Mesothelial cell of epicardium (in vitro differentiated cells): ENCODE results near the gene TOR4A. TPM values are rescaled to one million over a fixed set of nuclear protein-coding genes. Genes with fewer than 3 reads are reported as not detected.

ENCODE experiments used
- DNase-seq, 2 experiments: peaks; one replicate each; pipeline ENCODE4 v3.0.0; 2021; ENCODE audit warnings: low spot score in 2 of 2; ENCODE audit not compliant: unreplicated experiment in 2 of 2
- H3K27ac Mint-ChIP-seq: 2 replicates; pipeline ENCODE4 v1.8.0; 2021; ENCODE audit warnings: mixed read lengths
- H3K27me3 Mint-ChIP-seq: 2 replicates; pipeline ENCODE4 v1.8.0; 2021; ENCODE audit warnings: low read depth, mixed read lengths
- H3K36me3 Mint-ChIP-seq: 2 replicates; pipeline ENCODE4 v1.8.0; 2021; ENCODE audit warnings: mixed read lengths
- H3K4me1 Mint-ChIP-seq: 2 replicates; pipeline ENCODE4 v1.8.0; 2021; ENCODE audit warnings: mixed read lengths
- H3K4me3 Mint-ChIP-seq: 2 replicates; pipeline ENCODE4 v1.8.0; 2021; ENCODE audit warnings: mild to moderate bottlenecking, moderate library complexity, mixed read lengths
- H3K9me3 Mint-ChIP-seq: 2 replicates; pipeline ENCODE4 v1.8.0; 2021; ENCODE audit warnings: mixed read lengths
- total RNA-seq: library from RNA; stranded (reverse); gene quantifications from 3 replicates; pipeline ENCODE4 v1.2.1, GENCODE V29; 2021
- TF ChIP-seq, protein P1 (sequence below): fragments of 200-600 bp; sonication (generic); IDR thresholded peaks from one replicate; pipeline ENCODE4 v1.5.0; 2021; ENCODE audit warnings: antibody characterized with exemption; ENCODE audit not compliant: unreplicated experiment

The TOR4A gene
- total RNA-seq, 1 donor from 2014 or later, result 6.5 TPM

DNA sequence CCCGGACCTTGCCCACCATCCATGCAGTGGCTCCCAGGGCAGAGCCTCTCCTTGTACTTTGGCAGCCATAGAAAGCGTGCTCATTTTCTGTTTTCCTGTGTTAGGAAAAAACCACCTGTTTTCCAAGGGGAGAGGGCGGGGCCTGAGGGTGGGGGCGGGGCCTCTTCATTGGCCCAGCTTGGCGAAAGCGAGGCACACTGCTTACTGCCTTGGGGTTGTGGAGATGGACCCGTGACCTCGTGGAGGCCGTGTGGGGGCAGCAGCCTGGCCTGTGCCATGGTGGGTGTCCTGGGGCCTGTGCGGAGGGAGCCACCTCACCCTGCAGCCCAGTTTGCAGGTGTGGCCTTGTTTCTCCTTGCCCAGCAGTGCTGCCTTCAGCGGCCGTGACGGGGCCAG, 4.4 kb upstream of the TOR4A start:
- DNase-seq, result no peak
- peaks cover 12% of the 10 kb centered on the region for H3K36me3 Mint-ChIP-seq
- H3K4me1 Mint-ChIP-seq, result peaks cover 24% of the 10 kb centered on the region
- TF ChIP-seq, protein P1, sequence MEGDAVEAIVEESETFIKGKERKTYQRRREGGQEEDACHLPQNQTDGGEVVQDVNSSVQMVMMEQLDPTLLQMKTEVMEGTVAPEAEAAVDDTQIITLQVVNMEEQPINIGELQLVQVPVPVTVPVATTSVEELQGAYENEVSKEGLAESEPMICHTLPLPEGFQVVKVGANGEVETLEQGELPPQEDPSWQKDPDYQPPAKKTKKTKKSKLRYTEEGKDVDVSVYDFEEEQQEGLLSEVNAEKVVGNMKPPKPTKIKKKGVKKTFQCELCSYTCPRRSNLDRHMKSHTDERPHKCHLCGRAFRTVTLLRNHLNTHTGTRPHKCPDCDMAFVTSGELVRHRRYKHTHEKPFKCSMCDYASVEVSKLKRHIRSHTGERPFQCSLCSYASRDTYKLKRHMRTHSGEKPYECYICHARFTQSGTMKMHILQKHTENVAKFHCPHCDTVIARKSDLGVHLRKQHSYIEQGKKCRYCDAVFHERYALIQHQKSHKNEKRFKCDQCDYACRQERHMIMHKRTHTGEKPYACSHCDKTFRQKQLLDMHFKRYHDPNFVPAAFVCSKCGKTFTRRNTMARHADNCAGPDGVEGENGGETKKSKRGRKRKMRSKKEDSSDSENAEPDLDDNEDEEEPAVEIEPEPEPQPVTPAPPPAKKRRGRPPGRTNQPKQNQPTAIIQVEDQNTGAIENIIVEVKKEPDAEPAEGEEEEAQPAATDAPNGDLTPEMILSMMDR, result no peak
- H3K9me3 Mint-ChIP-seq, result no peaks in the 10 kb centered on the region
- no peak overlapping the region for H3K27ac Mint-ChIP-seq
- H3K27me3 Mint-ChIP-seq, result no peaks in the 10 kb centered on the region
- H3K4me3 Mint-ChIP-seq, result no peak overlapping the region

DNA sequence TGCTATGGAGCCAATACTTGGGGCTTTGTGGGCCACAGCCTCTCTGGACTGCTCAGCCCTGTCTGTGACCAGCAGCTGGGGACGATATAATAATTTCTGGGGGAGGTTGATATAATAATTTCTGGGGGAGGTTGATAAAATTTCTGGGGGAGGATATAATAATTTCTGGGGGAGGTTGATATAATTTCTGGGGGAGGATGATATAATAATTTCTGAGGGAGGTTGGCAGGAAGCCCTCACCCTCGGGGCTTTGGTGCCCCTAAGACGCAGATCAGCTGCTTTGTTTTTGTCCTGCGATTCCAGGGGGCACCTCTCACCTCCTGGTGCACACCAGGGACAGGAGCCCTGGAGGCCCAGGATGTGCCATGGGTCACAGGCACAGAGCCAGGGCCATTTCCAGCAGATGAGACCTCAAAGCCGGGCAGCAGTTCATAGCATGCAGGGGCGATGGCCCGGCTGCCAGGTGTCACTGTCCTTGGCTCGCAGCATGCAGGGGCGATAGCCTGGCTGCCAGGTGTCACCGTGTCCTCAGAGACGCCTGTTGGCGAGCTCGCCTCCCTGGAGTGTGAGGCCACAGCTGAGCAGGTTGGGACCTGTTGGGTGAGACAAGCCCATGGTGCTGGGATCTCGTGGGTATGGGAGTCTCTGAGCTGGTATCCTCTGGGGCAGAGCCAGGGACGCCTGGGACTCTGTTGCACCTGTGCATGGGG, 3.8 kb upstream of the TOR4A start:
- Mint-ChIP-seq H3K4me1 (peaks cover 24% of the 10 kb centered on the region), H3K36me3 (peaks cover 9% of the 10 kb centered on the region), H3K4me3 (no peak overlapping the region), H3K27me3 (no peaks in the 10 kb centered on the region), H3K27ac (no peak overlapping the region), H3K9me3 (no peaks in the 10 kb centered on the region)
- TF ChIP-seq, protein P1, result no peak
- no peak for DNase-seq

DNA sequence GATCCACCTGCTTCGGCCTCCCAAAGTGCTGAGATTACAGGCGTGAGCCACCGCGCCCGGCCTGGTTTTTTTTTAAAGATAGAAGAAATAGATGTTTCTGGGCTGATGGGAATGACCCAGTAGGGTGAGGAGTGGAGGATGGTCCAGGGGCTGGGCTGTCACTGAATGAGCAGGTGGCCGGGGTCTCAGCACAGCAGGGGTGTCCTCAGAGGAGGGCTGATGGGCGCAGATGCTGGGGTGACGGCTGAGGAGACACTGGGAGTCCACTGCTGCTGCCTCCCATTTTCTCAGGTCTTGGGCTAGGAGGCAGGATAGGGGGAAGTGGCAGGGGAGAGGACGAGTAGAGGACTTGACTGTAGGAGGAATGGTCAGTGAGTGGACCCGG, 2.3 kb upstream of the TOR4A start:
- TF ChIP-seq, protein P1, result no peak
- no peak overlapping the region for H3K4me3 Mint-ChIP-seq
- H3K4me1 Mint-ChIP-seq, result peaks cover 24% of the 10 kb centered on the region

DNA sequence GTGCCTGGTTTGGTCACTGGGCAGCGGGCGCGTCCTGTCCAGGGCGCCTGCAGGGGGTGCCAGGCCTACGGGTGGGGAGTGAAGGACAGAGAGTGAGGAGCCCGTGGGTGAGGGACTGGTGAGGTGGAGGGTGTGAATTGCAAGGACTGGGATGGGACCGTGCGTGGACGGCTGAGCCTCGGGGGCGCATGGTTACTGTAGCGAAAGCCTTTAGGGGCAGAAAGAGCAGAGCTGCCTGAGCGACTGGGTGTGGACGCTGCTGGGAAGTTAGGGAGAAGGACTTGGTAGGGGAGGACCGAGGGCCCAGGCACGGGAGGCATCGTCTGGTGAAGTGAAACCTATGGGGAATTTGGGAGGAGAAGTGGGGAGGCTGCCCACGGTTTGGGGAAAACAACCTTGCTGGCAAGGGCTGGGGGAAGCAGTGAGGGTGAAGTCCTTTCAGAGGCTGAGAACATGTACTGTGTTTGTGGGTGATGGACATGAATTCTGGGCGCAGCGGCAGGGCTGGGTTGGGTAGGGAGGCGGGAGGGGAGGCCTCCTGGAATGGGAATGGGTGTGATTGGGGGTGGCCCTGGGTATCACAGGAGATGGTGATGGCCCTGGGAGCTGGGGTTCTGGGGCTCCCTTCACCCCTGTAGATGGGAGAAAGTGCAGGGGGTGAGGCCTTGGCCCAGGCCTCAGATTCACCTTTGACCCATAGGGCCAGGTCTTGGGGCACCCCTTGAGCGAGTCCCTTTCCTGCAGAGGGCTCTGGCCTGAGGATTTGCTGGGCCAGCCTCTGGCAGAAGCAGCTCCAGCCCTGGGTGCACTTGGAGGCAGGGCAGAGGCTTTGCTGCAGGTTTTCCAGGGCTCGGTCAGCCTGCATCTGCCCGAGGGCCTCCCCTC, 1.7 kb upstream of the TOR4A start:
- Mint-ChIP-seq H3K27me3 (no peaks in the 10 kb centered on the region), H3K4me1 (peaks cover 24% of the 10 kb centered on the region), H3K36me3 (peaks cover 2% of the 10 kb centered on the region), H3K4me3 (no peak overlapping the region), H3K27ac (peak overlapping the region; percentile 61), H3K9me3 (no peaks in the 10 kb centered on the region)
- TF ChIP-seq, protein P1, result no peak
- DNase-seq, result peak in 1 of 2 experiments; percentile 35

More for the DNA sequence above, 2.3 kb upstream of the TOR4A start:
- H3K27ac Mint-ChIP-seq, result peak overlapping the region; percentile 39
- H3K36me3 Mint-ChIP-seq, result peaks cover 2% of the 10 kb centered on the region
- no peaks in the 10 kb centered on the region for H3K27me3 Mint-ChIP-seq
- H3K9me3 Mint-ChIP-seq, result no peaks in the 10 kb centered on the region
- DNase-seq, result no peak

DNA sequence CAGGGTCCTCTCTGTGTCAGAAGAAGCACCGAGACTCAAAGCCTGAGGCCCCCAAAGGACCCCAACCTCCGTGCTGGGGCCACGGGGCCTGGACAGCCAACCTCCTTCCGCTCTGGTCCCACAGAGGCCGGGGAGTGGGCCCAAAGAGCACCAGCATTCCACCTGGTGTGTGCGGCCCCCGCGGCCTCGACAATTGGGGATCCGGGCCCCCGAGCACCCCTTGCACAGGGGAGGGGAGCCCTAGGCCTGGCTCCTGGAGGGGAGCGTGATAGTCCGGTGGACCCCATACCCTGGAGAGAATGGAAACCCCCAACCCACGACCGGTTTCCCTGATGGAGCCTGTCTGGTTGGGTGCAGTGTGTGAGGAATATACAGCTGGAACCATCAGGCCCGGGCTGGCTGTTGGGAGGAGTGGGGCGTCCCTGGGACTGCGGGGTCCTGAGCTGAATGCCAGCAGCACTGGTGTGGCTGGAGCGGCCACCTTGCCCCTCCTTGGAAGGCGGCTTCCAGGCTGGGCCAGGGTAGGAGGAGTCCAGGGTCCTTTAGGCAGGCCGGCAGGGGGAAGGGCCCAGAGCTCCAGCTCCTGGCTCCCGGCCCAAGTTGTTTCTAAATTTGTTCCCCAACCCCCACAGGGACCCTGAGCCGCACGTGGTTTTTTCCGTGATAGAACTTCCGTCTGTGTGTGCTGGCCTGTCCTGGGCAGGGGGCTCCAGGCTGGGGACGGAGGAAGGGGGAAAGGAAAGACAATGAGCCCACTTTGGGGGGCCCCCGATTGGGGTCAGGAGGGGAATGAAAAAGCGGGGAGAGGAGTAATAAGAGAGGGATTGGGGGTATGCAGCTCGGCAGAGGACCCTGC, 825 bp upstream of the TOR4A start:
- DNase-seq, result peak in 1 of 2 experiments; percentile 72
- Mint-ChIP-seq H3K36me3 (no peaks in the 10 kb centered on the region), H3K9me3 (no peaks in the 10 kb centered on the region), H3K4me1 (peaks cover 25% of the 10 kb centered on the region), H3K27ac (peak overlapping the region; percentile 94), H3K4me3 (peak overlapping the region; percentile 72), H3K27me3 (peaks cover 2% of the 10 kb centered on the region)
- TF ChIP-seq, protein P1, result no peak
